ENCODE results near the gene SCYL2.
"Not testable (repeated sequence)": the region's sequence is repeated elsewhere in the genome, so short reads cannot be mapped to it uniquely, and the experiment has no call there.

SCYL2 gene

GRCh38 chr12:100329800-100330199, 62.8 kb downstream of the SCYL2 start:
- no peak for DNase-seq (ENCODE audit: low read depth)

GRCh38 chr12:100331871-100332270, 64.9 kb downstream of the SCYL2 start:
- no peak for DNase-seq (ENCODE audit: low read depth)

- DNase-seq (ENCODE audit: low read depth), result no peak
Measured at GRCh38 chr12:100332852-100333251, 65.9 kb downstream of the SCYL2 start.

- DNase-seq (ENCODE audit: low read depth), result no peak
Measured at GRCh38 chr12:100337299-100337698, 70.3 kb downstream of the SCYL2 start.

- DNase-seq (ENCODE audit: low read depth), result no peak
Measured at GRCh38 chr12:100337727-100338126, 70.8 kb downstream of the SCYL2 start.

GRCh38 chr12:100339071-100339470, 72.1 kb downstream of the SCYL2 start:
- no peak for DNase-seq (ENCODE audit: low read depth)

- DNase-seq (ENCODE audit: low read depth), result not testable (repeated sequence)
Measured at GRCh38 chr12:100342897-100343296, 75.9 kb downstream of the SCYL2 start.

GRCh38 chr12:100344351-100344750, 77.4 kb downstream of the SCYL2 start:
- DNase-seq (ENCODE audit: low read depth), result not testable (repeated sequence)

- DNase-seq (ENCODE audit: low read depth), result no peak
Measured at GRCh38 chr12:100345020-100345767, 78.2 kb downstream of the SCYL2 start.

GRCh38 chr12:100346660-100347059, 79.7 kb downstream of the SCYL2 start:
- DNase-seq (ENCODE audit: low read depth), result no peak

GRCh38 chr12:100348657-100349454, 81.9 kb downstream of the SCYL2 start:
- DNase-seq (ENCODE audit: low read depth), result no peak

GRCh38 chr12:100356644-100357223, 89.8 kb downstream of the SCYL2 start, which contains the start of gene SLC17A8:
SLC17A8 (plus strand) TSS chr12:100357074; CDS start chr12:100357392, 318 bp downstream.
- DNase-seq (ENCODE audit: low read depth), result no peak

- no peak for DNase-seq (ENCODE audit: low read depth)
Measured at GRCh38 chr12:100359248-100359647, 92.3 kb downstream of the SCYL2 start.

- DNase-seq (ENCODE audit: low read depth), result no peak
Measured at GRCh38 chr12:100359822-100360221, 92.8 kb downstream of the SCYL2 start.

- DNase-seq (ENCODE audit: low read depth), result no peak
Measured at GRCh38 chr12:100360450-100360849, 93.5 kb downstream of the SCYL2 start.

- no peak for DNase-seq (ENCODE audit: low read depth)
Measured at GRCh38 chr12:100364324-100364723, 97.3 kb downstream of the SCYL2 start.

GRCh38 chr12:100365411-100365810, 98.4 kb downstream of the SCYL2 start:
- no peak for DNase-seq (ENCODE audit: low read depth)

- DNase-seq (ENCODE audit: low read depth), result no peak
Measured at GRCh38 chr12:100368066-100368465, 101.1 kb downstream of the SCYL2 start.

GRCh38 chr12:100371146-100371545, 104.2 kb downstream of the SCYL2 start:
- DNase-seq (ENCODE audit: low read depth), result no peak

- no peak for DNase-seq (ENCODE audit: low read depth)
Measured at GRCh38 chr12:100372853-100373640, 106.1 kb downstream of the SCYL2 start.

GRCh38 chr12:100375038-100375735, 108.2 kb downstream of the SCYL2 start:
- no peak for DNase-seq (ENCODE audit: low read depth)
